Heart right ventricle (tissue), 16 donors: ENCODE results near the gene MYCBP. TPM values are rescaled to one million over a fixed set of nuclear protein-coding genes. Genes with fewer than 3 reads are reported as not detected.

Source experiments
- ATAC-seq, 8 donors: fragments of 200-7000 bp; cut with Tn5 transposase; one replicate each; pipeline ENCODE4 v1.9.1; 2020; ENCODE audit warnings: mild to moderate bottlenecking in 8 of 8, moderate library complexity in 8 of 8, moderate number of reproducible peaks in 1 of 8
- DNase-seq, 2 donors: peaks; one replicate each; pipeline ENCODE4 v3.0.0-alpha.2; 2020
- H3K27ac ChIP-seq, 10 donors: fragments of 200-600 bp; sonication (generic) in 2 of 10; one replicate each; pipeline versions ENCODE4 v1.5.0 to v1.8.0; 2020 to 2022; ENCODE audit warnings: mild to moderate bottlenecking in 3 of 10
- H3K27me3 ChIP-seq, 7 donors: fragments of 200-600 bp; one replicate each; pipeline ENCODE4 v1.8.0; 2021 to 2022; ENCODE audit warnings: mild to moderate bottlenecking in 2 of 7
- H3K36me3 ChIP-seq, 9 donors: fragments of 200-600 bp; sonication (generic) in 1 of 9; one replicate each; pipeline versions ENCODE4 v1.5.0 to v1.8.0; 2020 to 2022; ENCODE audit warnings: mild to moderate bottlenecking in 2 of 9
- H3K4me1 ChIP-seq, 9 donors: fragments of 200-600 bp; sonication (generic) in 1 of 9; one replicate each; pipeline versions ENCODE4 v1.5.0 to v1.8.0; 2020 to 2022; ENCODE audit warnings: mild to moderate bottlenecking in 4 of 9
- H3K4me3 ChIP-seq, 10 donors: fragments of 200-600 bp; sonication (generic) in 2 of 10; one replicate each; pipeline versions ENCODE4 v1.5.0 to v1.8.0; 2020 to 2022; ENCODE audit warnings: mild to moderate bottlenecking in 7 of 10, moderate library complexity in 2 of 10
- H3K9me3 ChIP-seq, 11 donors: fragments of 200-600 bp in 10 of 11; sonication (generic) in 2 of 11; one replicate each; pipeline versions ENCODE4 v1.5.0 to v1.8.0; 2013 to 2022; ENCODE audit warnings: mild to moderate bottlenecking in 2 of 11, control low read depth in 1 of 11, moderate library complexity in 1 of 11
- WGBS, 2 donors: extraction: QIAGEN DNeasy Blood & Tissue Kit; methylation state at CpG; one replicate each; pipeline ENCODE4 v1.1.7; 2013; ENCODE audit warnings: inconsistent platforms in 1 of 2; 5-methylcytosine and 5-hydroxymethylcytosine counted together
- intact Hi-C, 10 donors: fragments of 100-400 bp; cut with DNase I; formaldehyde crosslinking; loops; one replicate each; pipeline versions ENCODE4 v1.11.1 to v1.14.2; 2022
- polyA plus RNA-seq, 2 donors: library from polyadenylated mRNA; stranded (reverse); fragments of 200-250 nt; gene quantifications; one replicate each; pipeline ENCODE4 v1.2.3, GENCODE V29; 2013
- total RNA-seq, 10 donors: library from RNA; stranded (reverse); fragmentation: NEBNext Ultra II Directional in 3 of 10; extraction: Animal tissue kit (Norgen Biotek cat#: 25700) in 3 of 10; gene quantifications; one replicate each; pipeline versions ENCODE4 v1.2.1 to v1.2.4, GENCODE V29; 2021 to 2023
- TF ChIP-seq, protein P1 (sequence below), 9 donors: fragments of 200-600 bp; sonication (generic) in 2 of 9; IDR thresholded peaks; one replicate each; pipeline versions ENCODE4 v1.5.0 to v1.8.0; 2021 to 2022; ENCODE audit warnings: antibody characterized with exemption in 9 of 9, mild to moderate bottlenecking in 5 of 9, moderate library complexity in 1 of 9
- donor health status: Arrhythmogenic right ventricular cardiomyopathy.
- donor health status: ischemic (EF 13 %, LVEDD 7.1; RV severe dilation, severe dysfunction).
- donor health status: healthy with polysubstance abuse.
- donor health status: DM: no; HTN: yes; CAD: no.
- donor health status: DM: no; HTN: no; CAD: no.
- donor health status: ischemic (EF 25% LVEDD 6.9; RV normal size, moderate dysfunction).
- donor health status: ischemic (EF 25% LVEDD 5.7; RV mildly dilated, moderate dysfunction).
- donor health status: healthy.
- donor health status: DM: yes; HTN: yes; CAD: no.
- donor health status: Ischemic cardiomyopathy.
- donor health status: ischemic (EF 35%, LVEDD 5.7; RV mildly dilated, moderate dysfunction).
- donor health status: nonischemic (EF 11% LVEDD 7.7; RV severe dilation, severe dysfunction).
- donor health status: DM: yes; HTN: yes; CAD: no.
- donor health status: PGD.
- donor health status: ischemic (EF 29% LVEDD 5.4; RV normal size, mild dysfunction).
- donor health status: nonischemic (EF 23%, LVEDD 6.1; RV moderate dilation, normal function).

MYCBP gene
- total and polyA plus RNA-seq, 12 donors, result 3.9 to 22.8 (median 8.2) TPM

DNA sequence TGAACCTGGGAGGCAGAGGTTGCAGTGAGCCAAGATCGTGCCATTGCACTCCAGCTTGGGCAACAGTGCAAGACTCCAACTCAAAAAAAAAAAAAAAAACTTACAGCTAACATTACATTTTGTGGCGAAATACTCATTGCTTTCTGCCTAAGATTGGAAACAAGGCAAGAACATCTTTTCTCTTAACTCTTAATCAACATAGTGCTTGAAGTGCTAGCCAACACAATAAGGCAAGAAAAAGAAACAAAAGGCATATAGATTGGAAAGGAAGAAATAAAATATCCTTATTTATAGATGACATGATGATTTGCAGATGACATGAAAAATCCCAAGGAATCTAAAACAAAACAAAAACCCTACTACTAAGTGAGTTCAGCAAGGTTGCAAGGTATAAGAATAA lies 32.8 kb upstream of the MYCBP start:
- Histone ChIP-seq H3K9me3 (peaks cover 0 to 19% (median 8%) of the 10 kb centered on the region in 11 donors), H3K27me3 (no peaks in the 10 kb centered on the region), H3K4me1 (no peaks in the 10 kb centered on the region), H3K36me3 (no peaks in the 10 kb centered on the region), H3K27ac (no peak overlapping the region), H3K4me3 (no peak overlapping the region)
- ATAC-seq, result no peak
- no peak for DNase-seq
- TF ChIP-seq, protein P1, sequence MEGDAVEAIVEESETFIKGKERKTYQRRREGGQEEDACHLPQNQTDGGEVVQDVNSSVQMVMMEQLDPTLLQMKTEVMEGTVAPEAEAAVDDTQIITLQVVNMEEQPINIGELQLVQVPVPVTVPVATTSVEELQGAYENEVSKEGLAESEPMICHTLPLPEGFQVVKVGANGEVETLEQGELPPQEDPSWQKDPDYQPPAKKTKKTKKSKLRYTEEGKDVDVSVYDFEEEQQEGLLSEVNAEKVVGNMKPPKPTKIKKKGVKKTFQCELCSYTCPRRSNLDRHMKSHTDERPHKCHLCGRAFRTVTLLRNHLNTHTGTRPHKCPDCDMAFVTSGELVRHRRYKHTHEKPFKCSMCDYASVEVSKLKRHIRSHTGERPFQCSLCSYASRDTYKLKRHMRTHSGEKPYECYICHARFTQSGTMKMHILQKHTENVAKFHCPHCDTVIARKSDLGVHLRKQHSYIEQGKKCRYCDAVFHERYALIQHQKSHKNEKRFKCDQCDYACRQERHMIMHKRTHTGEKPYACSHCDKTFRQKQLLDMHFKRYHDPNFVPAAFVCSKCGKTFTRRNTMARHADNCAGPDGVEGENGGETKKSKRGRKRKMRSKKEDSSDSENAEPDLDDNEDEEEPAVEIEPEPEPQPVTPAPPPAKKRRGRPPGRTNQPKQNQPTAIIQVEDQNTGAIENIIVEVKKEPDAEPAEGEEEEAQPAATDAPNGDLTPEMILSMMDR (IDR thresholded peaks at IDR 0.05), result no peak
- intact Hi-C loops, result no loop called here
- 71 to 95% methylated on average over 2 of the region's 2 CpGs for WGBS, 2 donors

DNA sequence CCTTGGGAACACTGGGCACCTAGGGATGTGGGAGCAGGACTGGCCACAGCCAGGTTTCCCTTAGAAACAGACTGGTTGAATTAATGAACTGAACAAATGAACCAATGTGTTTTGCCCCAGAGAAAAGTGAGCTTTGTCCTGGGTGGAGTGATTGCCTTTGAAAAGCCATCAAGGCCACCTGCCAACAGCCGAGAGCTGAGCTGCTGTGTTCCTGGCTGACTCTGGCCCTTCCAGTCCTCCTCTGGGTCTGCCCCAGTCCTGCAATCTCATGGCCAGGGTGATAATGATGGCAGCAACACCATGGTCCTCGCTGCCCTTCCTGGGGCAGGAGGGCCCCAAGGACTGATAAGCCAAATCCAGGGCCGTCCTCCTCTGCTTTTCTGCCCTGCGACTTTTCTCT lies 26.4 kb upstream of the MYCBP start:
- no peaks in the 10 kb centered on the region for H3K9me3 ChIP-seq
- DNase-seq (peak in 1 of 2 donors; percentile 7), ATAC-seq (peak in 6 of 8 donors; percentile 56 to 95 (median 65))
- no peaks in the 10 kb centered on the region for H3K27me3 ChIP-seq
- H3K27ac ChIP-seq, result peak overlapping the region in 1 of 10 donors; percentile 15
- H3K36me3 ChIP-seq, result no peaks in the 10 kb centered on the region
- no peak overlapping the region for H3K4me3 ChIP-seq
- intact Hi-C loops, result no loop called here
- WGBS, 2 donors, result 54 to 55% methylated on average over 4 of the region's 4 CpGs
- TF ChIP-seq, protein P1 (IDR thresholded peaks at IDR 0.05), result no peak
- peaks cover 0 to 9% (median 0%) of the 10 kb centered on the region in 9 donors for H3K4me1 ChIP-seq

DNA sequence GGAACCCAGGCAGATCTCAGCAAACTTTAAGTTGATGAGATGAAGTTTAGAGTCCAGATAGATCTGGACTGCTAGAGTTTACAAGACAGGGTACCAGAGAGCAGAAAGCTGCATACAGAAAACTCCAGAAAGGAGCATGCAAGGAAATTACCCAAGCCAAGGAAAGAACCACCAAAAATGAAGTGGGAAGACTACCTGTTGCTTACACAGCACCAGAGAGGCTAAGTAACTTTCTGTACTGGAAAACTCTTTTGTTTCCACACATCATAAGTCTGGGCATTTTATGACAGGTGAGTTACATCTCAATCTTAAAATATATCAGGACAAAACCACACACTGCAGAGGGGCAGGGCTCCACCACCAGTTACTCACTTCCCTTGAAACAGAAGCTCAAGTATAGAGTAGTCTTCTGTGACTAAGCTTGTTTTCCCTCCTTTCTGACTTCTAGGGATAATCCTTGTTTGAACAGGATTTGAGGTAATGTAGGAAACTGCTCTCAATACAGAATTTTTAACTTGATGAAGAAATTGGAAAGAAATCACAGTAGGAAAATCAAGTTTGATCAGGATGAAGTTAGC lies 25.6 kb upstream of the MYCBP start:
- H3K4me3 ChIP-seq, result no peak overlapping the region
- intact Hi-C loops, result no loop called here
- no peaks in the 10 kb centered on the region for H3K9me3 ChIP-seq
- no peaks in the 10 kb centered on the region for H3K27me3 ChIP-seq
- DNase-seq, result no peak
- TF ChIP-seq, protein P1 (IDR thresholded peaks at IDR 0.05), result no peak
- H3K4me1 ChIP-seq, result peaks cover 0 to 9% (median 0%) of the 10 kb centered on the region in 9 donors
- no peaks in the 10 kb centered on the region for H3K36me3 ChIP-seq
- H3K27ac ChIP-seq, result no peak overlapping the region
- no peak for ATAC-seq

DNA sequence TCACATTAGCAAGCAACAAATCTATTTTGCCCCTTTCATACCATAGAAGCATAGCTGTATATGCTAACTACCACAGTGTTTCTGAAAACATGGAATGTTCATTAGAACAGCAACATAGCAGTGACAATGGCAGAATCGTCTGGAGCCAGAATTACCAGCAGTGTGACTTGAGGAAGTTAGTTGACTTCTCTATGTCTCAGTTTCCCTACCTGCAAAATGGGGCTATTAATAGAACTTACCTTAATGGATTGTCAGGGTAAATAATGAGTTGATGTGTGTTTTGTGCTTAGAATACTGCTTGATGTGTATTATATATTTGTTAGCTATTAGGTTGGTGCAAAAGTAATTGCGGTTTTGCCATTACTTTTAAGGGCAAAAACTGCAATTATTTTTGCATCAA lies 23.0 kb upstream of the MYCBP start:
- ATAC-seq, result no peak

More for the DNA sequence above, 23.0 kb upstream of the MYCBP start:
- intact Hi-C loops, result no loop called here
- Histone ChIP-seq H3K9me3 (no peaks in the 10 kb centered on the region), H3K4me3 (no peak overlapping the region), H3K4me1 (peaks cover 0 to 9% (median 0%) of the 10 kb centered on the region in 9 donors), H3K27ac (no peak overlapping the region), H3K36me3 (no peaks in the 10 kb centered on the region), H3K27me3 (no peaks in the 10 kb centered on the region)
- DNase-seq, result no peak
- TF ChIP-seq, protein P1 (IDR thresholded peaks at IDR 0.05), result no peak
- 92 to 94% methylated on average over 2 of the region's 2 CpGs for WGBS, 2 donors
